Pancreas (tissue), 10 donors: ENCODE measurements around the gene UBN2. TPM values are rescaled to one million over a fixed set of nuclear protein-coding genes. Genes with fewer than 3 reads are reported as not detected.
A peak's percentile ranks its signal among the peaks of the same experiment; 100 is the strongest.

Experiments
- ATAC-seq, 4 donors: fragments of 200-7000 bp; cut with Tn5 transposase; one replicate each; pipeline versions ENCODE4 v1.8.0 to v1.9.1; 2020; ENCODE audit warnings: mild to moderate bottlenecking in 4 of 4, moderate library complexity in 4 of 4
- DNase-seq, 6 donors: peaks; one replicate each; pipeline ENCODE4 v3.0.0-alpha.2; 2020
- FAIRE-seq: peaks from 2 replicates; lab custom pipeline; 2012; peaks lifted over from hg19 to GRCh38; lab: Jason Lieb, UNC
- H3K27ac ChIP-seq, 4 donors: fragments of 200-600 bp; sonication (generic); 1 replicate in 3 of 4; 2 replicates in 1 of 4; pipeline versions ENCODE4 v1.5.0 to v1.8.0; 2020
- H3K27me3 ChIP-seq, 4 donors: fragments of 200-600 bp; one replicate each; pipeline ENCODE4 v1.8.0; 2021
- H3K36me3 ChIP-seq, 3 donors: fragments of 200-600 bp; sonication (generic) in 1 of 3; one replicate each; pipeline versions ENCODE4 v1.5.0 to v1.8.0; 2020 to 2021
- H3K4me1 ChIP-seq, 3 donors: fragments of 200-600 bp; one replicate each; pipeline ENCODE4 v1.8.0; 2021
- H3K4me3 ChIP-seq, 4 donors: fragments of 200-600 bp; sonication (generic) in 2 of 4; one replicate each; pipeline versions ENCODE4 v1.5.0 to v1.8.0; 2020 to 2021
- H3K9me3 ChIP-seq, 4 donors: fragments of 200-600 bp; one replicate each; pipeline ENCODE4 v1.8.0; 2021
- WGBS, 2 donors: extraction: QIAGEN DNeasy Blood & Tissue Kit; methylation state at CpG; one replicate each; pipeline ENCODE4 v1.1.7; 2013; 5-methylcytosine and 5-hydroxymethylcytosine counted together
- intact Hi-C, 3 donors: fragments of 100-400 bp; cut with DNase I; formaldehyde crosslinking; loops; one replicate each; pipeline versions ENCODE4 v1.11.1 to v1.14.2; 2022
- polyA plus RNA-seq, 2 donors: library from polyadenylated mRNA; stranded (reverse); fragments of 200-250 nt; gene quantifications; one replicate each; pipeline ENCODE4 v1.2.3, GENCODE V29; 2013
- total RNA-seq, 6 donors: library from RNA; stranded (reverse); fragmentation: NEBNext Ultra II Directional in 4 of 6; extraction: Animal tissue kit (Norgen Biotek cat#: 25700) in 4 of 6; gene quantifications; one replicate each; pipeline versions ENCODE4 v1.2.1 to v1.2.4, GENCODE V29; 2021 to 2023
- TF ChIP-seq, protein P1 (sequence below), 4 donors: fragments of 200-600 bp; sonication (generic) in 3 of 4; IDR thresholded peaks; one replicate each; pipeline versions ENCODE4 v1.5.0 to v1.8.0; 2021; ENCODE audit warnings: antibody characterized with exemption in 4 of 4
- donor health status: healthy with polysubstance abuse.
- donor health status: DM: no; HTN: no; CAD: no; lungs with moderate emphysema.
- donor health status: DM: no; HTN: no; CAD: no.
- donor health status: control.
- donor health status: control.
- donor health status: Bipolar disorder and iron deficiency.
- donor health status: DM: yes; HTN: yes; CAD: no.
- donor health status: DM: no; HTN: no; CAD: no.
- donor health status: DM: no; HTN: no; CAD: no.
- donor health status: DM: yes; HTN: yes; CAD: no.

Gene UBN2
- total and polyA plus RNA-seq, 8 donors, result 2.9 to 20.3 (median 15.0) TPM

DNA sequence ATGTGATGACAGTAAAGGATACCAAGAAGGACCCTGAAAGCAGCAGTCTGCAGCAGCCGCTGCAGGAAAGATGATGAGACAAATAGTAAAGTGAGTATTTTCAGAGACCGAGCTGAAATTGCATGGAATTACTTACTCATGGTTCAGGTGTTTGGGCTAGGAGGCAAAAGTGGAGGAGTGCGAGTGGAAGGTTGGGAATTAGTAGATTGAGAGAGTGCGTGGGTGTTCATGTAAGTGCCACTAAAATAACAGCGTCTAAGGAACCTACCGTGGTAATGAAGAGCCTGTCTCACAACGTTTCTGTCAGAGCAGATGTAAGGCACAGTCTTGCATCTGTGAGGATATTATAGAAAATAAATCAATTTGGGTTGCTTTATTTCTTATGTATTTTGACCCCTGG lies 61.8 kb downstream of the UBN2 start:
- Histone ChIP-seq H3K27me3 (no peaks in the 10 kb centered on the region), H3K36me3 (no peaks in the 10 kb centered on the region), H3K4me1 (peaks cover 2 to 6% (median 3%) of the 10 kb centered on the region in 3 donors), H3K27ac (no peak overlapping the region), H3K4me3 (no peak overlapping the region), H3K9me3 (no peaks in the 10 kb centered on the region)
- intact Hi-C loops, result no loop called here
- TF ChIP-seq, protein P1, sequence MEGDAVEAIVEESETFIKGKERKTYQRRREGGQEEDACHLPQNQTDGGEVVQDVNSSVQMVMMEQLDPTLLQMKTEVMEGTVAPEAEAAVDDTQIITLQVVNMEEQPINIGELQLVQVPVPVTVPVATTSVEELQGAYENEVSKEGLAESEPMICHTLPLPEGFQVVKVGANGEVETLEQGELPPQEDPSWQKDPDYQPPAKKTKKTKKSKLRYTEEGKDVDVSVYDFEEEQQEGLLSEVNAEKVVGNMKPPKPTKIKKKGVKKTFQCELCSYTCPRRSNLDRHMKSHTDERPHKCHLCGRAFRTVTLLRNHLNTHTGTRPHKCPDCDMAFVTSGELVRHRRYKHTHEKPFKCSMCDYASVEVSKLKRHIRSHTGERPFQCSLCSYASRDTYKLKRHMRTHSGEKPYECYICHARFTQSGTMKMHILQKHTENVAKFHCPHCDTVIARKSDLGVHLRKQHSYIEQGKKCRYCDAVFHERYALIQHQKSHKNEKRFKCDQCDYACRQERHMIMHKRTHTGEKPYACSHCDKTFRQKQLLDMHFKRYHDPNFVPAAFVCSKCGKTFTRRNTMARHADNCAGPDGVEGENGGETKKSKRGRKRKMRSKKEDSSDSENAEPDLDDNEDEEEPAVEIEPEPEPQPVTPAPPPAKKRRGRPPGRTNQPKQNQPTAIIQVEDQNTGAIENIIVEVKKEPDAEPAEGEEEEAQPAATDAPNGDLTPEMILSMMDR (IDR thresholded peaks at IDR 0.05), result no peak
- FAIRE-seq, result no peak
- DNase-seq, result no peak
- WGBS, 2 donors, result 90 to 93% methylated on average over 7 of the region's 7 CpGs
- no peak for ATAC-seq

DNA sequence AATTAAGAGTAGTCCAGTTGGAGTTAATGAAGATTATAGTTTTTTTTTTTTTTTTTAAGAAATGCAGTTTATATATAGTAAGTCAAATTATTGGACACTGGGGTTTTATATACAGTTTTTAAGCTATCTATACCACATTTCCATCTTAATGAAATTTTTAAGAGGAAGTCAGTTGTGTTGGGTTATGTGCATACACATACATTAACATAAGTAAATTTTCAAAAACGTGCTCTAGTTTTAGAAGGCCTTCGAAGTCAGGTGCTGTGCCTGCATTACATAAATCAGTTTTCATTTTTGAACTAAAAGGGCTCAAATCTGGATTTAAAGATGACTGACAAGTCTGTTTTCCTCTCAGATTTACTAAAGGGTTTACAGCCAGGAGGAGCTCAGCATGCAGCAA lies 62.5 kb downstream of the UBN2 start:
- Histone ChIP-seq H3K27me3 (no peaks in the 10 kb centered on the region), H3K27ac (no peak overlapping the region), H3K4me3 (no peak overlapping the region), H3K36me3 (no peaks in the 10 kb centered on the region), H3K9me3 (no peaks in the 10 kb centered on the region), H3K4me1 (peaks cover 5 to 11% (median 10%) of the 10 kb centered on the region in 3 donors)
- FAIRE-seq (no peak), DNase-seq (no peak), ATAC-seq (no peak)
- TF ChIP-seq, protein P1 (IDR thresholded peaks at IDR 0.05), result no peak
- 94 to 96% methylated on average over 2 of the region's 2 CpGs for WGBS, 2 donors
- intact Hi-C loops, result no loop called here

DNA sequence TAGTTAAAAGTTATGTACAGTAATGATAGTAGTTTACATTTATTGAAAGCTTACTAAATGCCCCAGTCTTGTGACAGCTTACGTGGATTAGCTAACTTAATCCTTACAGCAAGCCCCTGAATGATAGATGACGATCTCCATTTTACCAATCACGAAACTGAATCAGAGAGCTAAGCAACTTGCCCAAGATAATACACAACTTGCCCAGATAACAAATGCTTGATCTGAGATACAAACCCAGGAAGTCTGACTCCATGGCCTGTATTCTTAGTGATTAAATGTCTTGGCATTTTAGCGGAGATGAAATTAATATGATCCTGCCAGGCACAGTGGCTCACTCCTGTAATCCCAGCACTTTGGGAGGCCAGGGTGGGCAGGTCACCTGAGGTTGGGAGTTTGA lies 63.2 kb downstream of the UBN2 start:
- TF ChIP-seq, protein P1 (IDR thresholded peaks at IDR 0.05), result no peak
- Histone ChIP-seq H3K36me3 (no peaks in the 10 kb centered on the region), H3K27ac (no peak overlapping the region), H3K4me3 (no peak overlapping the region), H3K9me3 (no peaks in the 10 kb centered on the region), H3K4me1 (peaks cover 10 to 18% (median 17%) of the 10 kb centered on the region in 3 donors), H3K27me3 (no peaks in the 10 kb centered on the region)
- intact Hi-C loops, result no loop called here
- 93 to 94% methylated on average over 4 of the region's 4 CpGs for WGBS, 2 donors
- FAIRE-seq (no peak), DNase-seq (no peak), ATAC-seq (no peak)

DNA sequence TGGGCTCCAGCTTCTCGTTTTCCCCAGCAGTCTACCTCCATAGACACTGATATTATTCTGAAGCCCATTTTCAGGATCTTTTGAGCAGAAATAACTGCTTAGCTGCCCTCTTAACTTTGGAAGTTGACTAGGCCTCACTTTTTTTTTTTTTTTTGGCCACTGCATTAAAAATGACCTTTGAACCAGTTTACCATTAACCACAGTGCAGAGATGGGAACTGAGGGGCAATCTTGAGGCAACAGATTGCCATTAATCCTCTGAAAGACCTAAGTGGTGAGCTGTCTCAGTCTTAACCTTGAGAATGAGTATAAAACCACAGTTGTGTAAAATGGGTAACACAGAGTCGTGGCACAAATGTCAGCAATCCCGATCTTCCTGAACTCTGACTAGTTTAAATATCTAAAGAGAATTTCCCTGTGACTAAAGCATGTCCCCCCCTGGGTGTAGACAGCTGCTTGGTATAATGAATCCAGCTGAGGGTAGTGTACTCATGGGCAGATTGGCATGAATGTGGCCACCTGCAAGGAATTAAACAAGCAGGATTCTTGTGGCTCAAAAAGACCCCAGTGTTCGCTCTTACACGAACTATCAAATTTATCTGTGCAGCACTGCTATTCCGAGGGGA lies 64.0 kb downstream of the UBN2 start:
- Histone ChIP-seq H3K4me1 (peaks cover 18 to 26% (median 26%) of the 10 kb centered on the region in 3 donors), H3K27me3 (no peaks in the 10 kb centered on the region), H3K27ac (no peak overlapping the region), H3K36me3 (no peaks in the 10 kb centered on the region), H3K9me3 (no peaks in the 10 kb centered on the region), H3K4me3 (no peak overlapping the region)
- ATAC-seq (no peak), FAIRE-seq (no peak), DNase-seq (no peak)
- intact Hi-C loops, result no loop called here
- WGBS, 2 donors, result 91 to 94% methylated on average over 6 of the region's 6 CpGs
- TF ChIP-seq, protein P1 (IDR thresholded peaks at IDR 0.05), result no peak

DNA sequence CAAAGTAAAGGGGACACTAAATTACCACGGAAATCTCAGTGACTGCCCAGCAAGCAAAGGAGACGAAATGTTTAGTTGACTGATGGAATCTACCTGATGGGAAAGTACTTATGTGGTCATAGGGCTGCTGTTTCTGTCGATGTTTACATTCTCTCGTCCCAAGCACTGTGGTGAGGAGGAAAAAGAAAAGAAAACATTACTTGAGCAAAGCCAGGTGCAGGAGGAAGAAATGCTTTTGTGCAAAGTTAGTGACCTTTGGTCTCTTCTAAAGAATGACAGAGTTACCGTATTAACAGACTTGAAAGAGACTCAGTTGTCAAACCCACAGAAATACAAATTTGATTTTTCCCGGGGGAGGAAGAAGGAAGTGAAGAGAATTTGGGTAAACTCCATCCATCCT lies 66.8 kb downstream of the UBN2 start:
- DNase-seq (no peak), ATAC-seq (peak; percentile 49 to 77 (median 71)), FAIRE-seq (no peak)
- no peaks in the 10 kb centered on the region for H3K9me3 ChIP-seq
- peak overlapping the region in 2 of 4 donors; percentile 38 to 45 for H3K27ac ChIP-seq
- WGBS, 2 donors, result 22 to 25% methylated on average over 6 of the region's 6 CpGs
- H3K4me3 ChIP-seq, result no peak overlapping the region
- intact Hi-C loops, result no loop called here
- H3K27me3 ChIP-seq, result no peaks in the 10 kb centered on the region
- peaks cover 18 to 29% (median 27%) of the 10 kb centered on the region in 3 donors for H3K4me1 ChIP-seq
- no peaks in the 10 kb centered on the region for H3K36me3 ChIP-seq
- TF ChIP-seq, protein P1 (IDR thresholded peaks at IDR 0.05), result no peak
